ENCODE measurements around the gene MMP24. TPM values are rescaled to one million over a fixed set of nuclear protein-coding genes. Genes with fewer than 3 reads are reported as not detected.

MMP24 gene
- total and polyA plus RNA-seq, 2 donors from 2014 or later, result 10.7 to 12.4 TPM

GRCh38 chr20:35294293-35294685, 67.8 kb downstream of the MMP24 start:
- no peak overlapping the region for H3K4me3 ChIP-seq (ENCODE audit: low read length in 3 of 3)
- H3K9ac ChIP-seq (ENCODE audit: low read length in 3 of 3), result no peak overlapping the region
- DNase-seq, result no peak
- no peaks in the 10 kb centered on the region for H3K4me1 ChIP-seq (ENCODE audit: control insufficient read depth in 2 of 3, insufficient read depth in 2 of 3, low read depth in 1 of 3, low read length in 3 of 3)
- no peaks in the 10 kb centered on the region for H3K9me3 ChIP-seq (ENCODE audit: control insufficient read depth in 2 of 3, insufficient read depth in 1 of 3, low read length in 3 of 3)
- intact Hi-C loops (cut with DNase I), result no loop called here
- FAIRE-seq, result no peak
- H3K27ac ChIP-seq (ENCODE audit: low read depth in 2 of 2, low read length in 2 of 2), result no peak overlapping the region
- no peaks in the 10 kb centered on the region for H3K36me3 ChIP-seq (ENCODE audit: control insufficient read depth in 2 of 3, insufficient read depth in 3 of 3, low read length in 3 of 3)
- no peaks in the 10 kb centered on the region for H3K27me3 ChIP-seq (ENCODE audit: control insufficient read depth, insufficient read depth, low read length)
- no peak for TF ChIP-seq CTCF (IDR thresholded peaks at IDR 0.05; ENCODE audit: borderline replicate concordance, extremely low read depth, insufficient read depth)

DNA sequence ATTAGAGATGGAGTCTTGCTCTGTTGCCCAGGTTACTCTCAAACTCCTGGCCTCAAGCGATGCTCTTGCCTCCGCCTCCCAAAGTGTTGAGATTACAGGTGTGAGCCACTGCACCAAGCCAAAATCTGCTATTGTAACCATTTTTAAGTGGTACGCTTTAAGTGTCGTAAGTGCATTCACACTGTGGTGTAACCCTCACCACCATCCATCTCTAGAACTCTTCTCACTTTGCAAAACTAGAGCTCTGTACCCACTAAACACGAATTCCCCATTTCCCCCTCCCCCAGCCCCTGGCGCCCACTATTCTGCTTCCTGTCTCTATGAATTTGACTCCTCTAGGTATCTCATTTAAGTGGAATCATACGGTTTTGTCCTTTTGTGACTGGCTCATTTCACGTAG, 68.6 kb downstream of the MMP24 start:
- H3K4me1 ChIP-seq (ENCODE audit: control insufficient read depth in 2 of 3, insufficient read depth in 2 of 3, low read depth in 1 of 3, low read length in 3 of 3), result no peaks in the 10 kb centered on the region
- TF ChIP-seq CTCF (IDR thresholded peaks at IDR 0.05; ENCODE audit: borderline replicate concordance, extremely low read depth, insufficient read depth), result no peak
- H3K9me3 ChIP-seq (ENCODE audit: control insufficient read depth in 2 of 3, insufficient read depth in 1 of 3, low read length in 3 of 3), result no peaks in the 10 kb centered on the region
- no peaks in the 10 kb centered on the region for H3K36me3 ChIP-seq (ENCODE audit: control insufficient read depth in 2 of 3, insufficient read depth in 3 of 3, low read length in 3 of 3)
- DNase-seq (no peak), FAIRE-seq (no peak)
- H3K4me3 ChIP-seq (ENCODE audit: low read length in 3 of 3), result no peak overlapping the region
- intact Hi-C loops (cut with DNase I), result no loop called here
- H3K27me3 ChIP-seq (ENCODE audit: control insufficient read depth, insufficient read depth, low read length), result no peaks in the 10 kb centered on the region
- H3K9ac ChIP-seq (ENCODE audit: low read length in 3 of 3), result no peak overlapping the region
- no peak overlapping the region for H3K27ac ChIP-seq (ENCODE audit: low read depth in 2 of 2, low read length in 2 of 2)

DNA sequence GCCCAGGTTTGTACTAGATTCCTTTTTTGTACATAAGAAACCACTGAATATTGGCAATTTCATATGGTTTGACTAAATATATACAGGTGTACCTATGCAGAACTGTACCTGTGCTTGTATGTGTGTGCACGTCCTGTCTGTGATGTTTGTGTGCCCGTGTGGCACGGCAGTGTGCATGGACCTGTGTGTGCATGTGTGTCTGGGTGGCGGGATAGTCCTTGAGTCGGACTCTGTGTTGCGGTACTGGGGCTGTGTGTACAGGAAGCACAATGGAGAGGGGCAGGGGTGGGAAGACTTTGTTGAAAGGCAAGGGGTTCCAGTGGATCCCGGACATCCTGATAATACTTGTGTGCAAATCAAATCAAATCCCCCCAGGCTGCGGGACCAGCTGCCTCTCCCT, 69.2 kb downstream of the MMP24 start:
- Histone ChIP-seq H3K27ac (ENCODE audit: low read depth in 2 of 2, low read length in 2 of 2) (no peak overlapping the region), H3K9me3 (ENCODE audit: control insufficient read depth in 2 of 3, insufficient read depth in 1 of 3, low read length in 3 of 3) (no peaks in the 10 kb centered on the region), H3K27me3 (ENCODE audit: control insufficient read depth, insufficient read depth, low read length) (no peaks in the 10 kb centered on the region), H3K9ac (ENCODE audit: low read length in 3 of 3) (no peak overlapping the region), H3K4me3 (ENCODE audit: low read length in 3 of 3) (no peak overlapping the region), H3K4me1 (ENCODE audit: control insufficient read depth in 2 of 3, insufficient read depth in 2 of 3, low read depth in 1 of 3, low read length in 3 of 3) (no peaks in the 10 kb centered on the region), H3K36me3 (ENCODE audit: control insufficient read depth in 2 of 3, insufficient read depth in 3 of 3, low read length in 3 of 3) (no peaks in the 10 kb centered on the region)
- no peak for DNase-seq
- FAIRE-seq, result no peak
- TF ChIP-seq CTCF (IDR thresholded peaks at IDR 0.05; ENCODE audit: borderline replicate concordance, extremely low read depth, insufficient read depth), result no peak
- intact Hi-C loops (cut with DNase I), result no loop called here

GRCh38 chr20:35296101-35296554, 69.6 kb downstream of the MMP24 start:
- intact Hi-C loops (cut with DNase I), result no loop called here
- no peak for FAIRE-seq

More at GRCh38 chr20:35296101-35296554, 69.6 kb downstream of the MMP24 start:
- no peak for DNase-seq
- no peaks in the 10 kb centered on the region for H3K4me1 ChIP-seq (ENCODE audit: control insufficient read depth in 2 of 3, insufficient read depth in 2 of 3, low read depth in 1 of 3, low read length in 3 of 3)
- no peak overlapping the region for H3K4me3 ChIP-seq (ENCODE audit: low read length in 3 of 3)
- no peak overlapping the region for H3K9ac ChIP-seq (ENCODE audit: low read length in 3 of 3)
- H3K27me3 ChIP-seq (ENCODE audit: control insufficient read depth, insufficient read depth, low read length), result no peaks in the 10 kb centered on the region
- H3K27ac ChIP-seq (ENCODE audit: low read depth in 2 of 2, low read length in 2 of 2), result no peak overlapping the region
- TF ChIP-seq CTCF (IDR thresholded peaks at IDR 0.05; ENCODE audit: borderline replicate concordance, extremely low read depth, insufficient read depth), result no peak
- no peaks in the 10 kb centered on the region for H3K9me3 ChIP-seq (ENCODE audit: control insufficient read depth in 2 of 3, insufficient read depth in 1 of 3, low read length in 3 of 3)
- no peaks in the 10 kb centered on the region for H3K36me3 ChIP-seq (ENCODE audit: control insufficient read depth in 2 of 3, insufficient read depth in 3 of 3, low read length in 3 of 3)

Data from kidney (tissue), 14 donors.